ENCODE results near the gene LRP1B.
"Not testable (repeated sequence)": the region's sequence is repeated elsewhere in the genome, so short reads cannot be mapped to it uniquely, and the experiment has no call there.

Gene LRP1B

GRCh38 chr2:142100970-142101369, 29.8 kb downstream of the LRP1B start:
- no peak for DNase-seq

- DNase-seq, result no peak
Observed at GRCh38 chr2:142100139-142100873, 30.5 kb downstream of the LRP1B start.

- DNase-seq, result no peak
Observed at GRCh38 chr2:142097711-142098110, 33.1 kb downstream of the LRP1B start.

- DNase-seq, result no peak
Observed at GRCh38 chr2:142095647-142096046, 35.2 kb downstream of the LRP1B start.

- no peak for DNase-seq
Observed at GRCh38 chr2:142094233-142094632, 36.6 kb downstream of the LRP1B start.

- DNase-seq, result no peak
Observed at GRCh38 chr2:142088058-142088568, 42.7 kb downstream of the LRP1B start.

- DNase-seq, result not testable (repeated sequence)
Observed at GRCh38 chr2:142087585-142087984, 43.2 kb downstream of the LRP1B start.

GRCh38 chr2:142082368-142082767, 48.4 kb downstream of the LRP1B start:
- no peak for DNase-seq

GRCh38 chr2:142076317-142076716, 54.5 kb downstream of the LRP1B start:
- DNase-seq, result no peak

- DNase-seq, result no peak
Observed at GRCh38 chr2:142075826-142076225, 55.0 kb downstream of the LRP1B start.

GRCh38 chr2:142069251-142069888, 61.4 kb downstream of the LRP1B start:
- DNase-seq, result no peak

GRCh38 chr2:142065700-142066099, 65.1 kb downstream of the LRP1B start:
- no peak for DNase-seq

GRCh38 chr2:142065156-142065555, 65.7 kb downstream of the LRP1B start:
- no peak for DNase-seq

GRCh38 chr2:142061733-142062132, 69.1 kb downstream of the LRP1B start:
- no peak for DNase-seq

- no peak for DNase-seq
Observed at GRCh38 chr2:142058149-142058548, 72.7 kb downstream of the LRP1B start.

- no peak for DNase-seq
Observed at GRCh38 chr2:142056784-142057183, 74.0 kb downstream of the LRP1B start.

- no peak for DNase-seq
Observed at GRCh38 chr2:142052220-142052863, 78.5 kb downstream of the LRP1B start.

GRCh38 chr2:142048581-142048980, 82.2 kb downstream of the LRP1B start:
- no peak for DNase-seq

- DNase-seq, result no peak
Observed at GRCh38 chr2:142045641-142046040, 85.2 kb downstream of the LRP1B start.

- DNase-seq, result no peak
Observed at GRCh38 chr2:142044197-142044596, 86.6 kb downstream of the LRP1B start.

- DNase-seq, result no peak
Observed at GRCh38 chr2:142042536-142043199, 88.1 kb downstream of the LRP1B start.

- DNase-seq, result no peak
Observed at GRCh38 chr2:142041996-142042395, 88.8 kb downstream of the LRP1B start.

- peak; percentile 22 for DNase-seq
Observed at GRCh38 chr2:142041105-142041504, 89.7 kb downstream of the LRP1B start.
